Activated CD4-positive, alpha-beta T cell treated with anti-CD3 and anti-CD28 coated beads, Interleukin-2, amount 50 U/mL, for 16 hours (primary cell): ENCODE results near the gene NIP7.
A peak's percentile ranks its signal among the peaks of the same experiment; 100 is the strongest.
"Not testable (repeated sequence)": the region's sequence is repeated elsewhere in the genome, so short reads cannot be mapped to it uniquely, and the experiment has no call there.

ENCODE experiments used
- DNase-seq: peaks from one replicate; pipeline ENCODE4 v3.0.0-alpha.2; 2020

NIP7 gene

DNA sequence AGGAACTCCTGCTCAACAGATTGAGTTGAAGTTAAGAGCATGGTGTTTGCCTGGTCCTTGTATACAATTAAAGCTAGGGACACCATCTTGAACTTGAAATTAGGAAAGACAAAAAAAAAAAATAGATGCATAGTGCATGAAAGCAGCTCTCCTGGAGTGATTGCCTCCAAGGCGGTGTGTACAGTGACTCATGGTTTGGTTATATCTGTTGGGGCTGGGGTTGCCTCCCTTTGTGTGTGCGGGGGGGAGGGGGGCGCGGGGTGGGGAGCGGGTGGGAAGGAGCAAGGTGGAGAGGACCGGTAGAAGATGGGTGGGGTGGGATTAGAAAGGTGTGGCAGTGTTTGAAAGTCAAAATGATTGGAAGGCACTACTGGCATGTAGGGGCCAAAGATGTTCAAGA, 8.7 kb downstream of the NIP7 start:
- DNase-seq = no peak

DNA sequence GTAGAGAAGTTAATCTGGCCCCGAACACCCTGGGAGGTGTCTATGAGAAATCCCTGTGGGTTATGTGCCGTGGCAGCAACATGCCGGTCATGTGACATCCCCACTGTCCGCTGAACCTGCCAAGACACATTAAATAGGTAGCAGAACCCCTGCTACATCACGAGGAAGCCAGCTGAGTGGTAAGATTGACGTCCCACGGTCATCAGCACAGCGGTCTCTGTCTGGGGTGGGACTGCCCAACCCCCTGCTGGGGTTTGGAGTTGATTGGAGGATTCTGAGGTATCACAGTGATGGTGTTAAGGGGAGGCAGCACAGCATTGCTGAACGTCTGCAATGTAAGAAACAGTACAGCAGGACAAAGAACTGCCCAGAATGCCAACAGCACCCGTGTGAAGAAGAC, 10.0 kb downstream of the NIP7 start:
- DNase-seq = no peak

DNA sequence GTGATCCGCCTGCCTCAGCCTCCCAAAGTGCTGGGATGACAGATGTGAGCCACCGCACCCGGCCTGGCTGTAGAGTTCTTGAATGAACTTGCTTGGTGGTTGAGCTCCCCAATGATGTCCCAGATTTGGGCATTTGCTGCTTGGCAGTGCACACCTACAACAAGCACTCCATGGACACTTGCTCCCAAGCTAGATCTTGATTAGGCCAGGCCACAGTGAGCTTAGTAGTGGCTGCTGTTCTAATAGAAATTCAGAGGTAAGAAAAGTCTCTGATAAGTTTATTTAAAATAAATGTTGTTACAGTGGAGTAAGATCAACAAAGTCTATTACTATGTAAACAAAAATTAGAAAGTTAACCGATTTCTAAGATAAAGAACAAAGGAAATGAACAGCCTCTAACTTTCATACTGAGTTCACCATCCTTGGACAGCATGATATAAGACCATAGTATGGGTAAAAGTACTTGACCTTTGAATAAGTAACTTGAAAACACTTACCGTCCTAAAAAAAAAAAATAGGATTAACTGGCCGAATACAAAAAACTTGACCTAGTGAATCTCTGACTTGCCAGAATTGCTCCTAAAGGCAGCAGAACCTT, 11.1 kb downstream of the NIP7 start:
- no peak for DNase-seq

DNA sequence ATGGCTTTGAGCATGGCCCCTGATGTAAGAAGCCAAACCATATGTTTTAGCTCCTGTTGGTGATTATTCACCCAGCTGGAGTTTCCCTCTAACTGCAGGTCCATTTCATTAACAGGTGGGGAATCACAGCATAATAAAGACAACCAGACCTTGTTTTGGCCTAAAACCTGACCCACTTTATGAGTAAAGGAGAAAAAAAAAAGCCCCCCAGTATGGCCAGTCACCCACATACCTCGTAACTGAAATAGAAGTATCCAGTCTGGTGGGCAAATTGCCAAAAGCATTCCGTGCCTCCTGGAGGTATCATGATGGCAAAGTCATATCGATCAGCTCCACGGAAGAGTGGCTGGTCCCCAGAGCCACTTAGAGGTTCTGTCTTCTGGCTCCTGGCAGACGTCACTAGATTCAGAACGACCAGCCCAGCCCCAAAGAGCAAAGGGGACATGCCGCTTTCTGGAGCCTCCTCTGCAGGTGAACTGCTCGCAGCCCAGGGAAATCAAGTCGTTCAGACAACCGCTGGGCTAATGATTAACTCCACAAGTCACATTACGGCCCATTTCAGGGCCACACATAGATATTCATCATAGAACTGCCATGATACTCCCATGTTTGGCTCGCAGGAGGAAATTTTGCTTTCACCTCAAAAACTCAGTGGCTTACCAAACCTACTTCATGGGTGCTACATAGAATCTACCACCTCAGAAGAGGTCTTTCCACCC, 11.9 kb downstream of the NIP7 start, which contains the start of gene TMED6:
Gene TMED6, minus strand, starts transcription at position 478 of the 719 bp plus-strand sequence. Its CDS starts 33 bp downstream, at position 445.
- DNase-seq = no peak

DNA sequence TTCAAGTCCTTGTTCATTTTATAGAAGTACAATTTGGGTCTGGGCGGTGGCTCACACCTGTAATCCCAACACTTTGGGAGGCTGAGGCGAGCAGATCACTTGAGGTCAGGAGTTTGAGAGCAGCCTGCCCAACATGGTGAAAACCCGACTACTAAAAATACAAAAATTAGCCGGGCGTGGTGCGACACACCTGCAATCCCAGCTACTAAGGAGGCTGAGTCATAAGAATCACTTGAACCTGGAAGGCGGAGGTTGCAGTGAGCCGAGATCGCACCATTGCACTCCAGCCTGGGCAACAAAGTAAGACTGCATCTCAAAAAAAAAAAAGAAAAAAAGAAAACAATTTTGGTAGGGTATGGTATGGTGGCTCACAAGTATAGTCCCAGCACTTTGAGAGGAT, 20.5 kb downstream of the NIP7 start:
- DNase-seq = not testable (repeated sequence)

DNA sequence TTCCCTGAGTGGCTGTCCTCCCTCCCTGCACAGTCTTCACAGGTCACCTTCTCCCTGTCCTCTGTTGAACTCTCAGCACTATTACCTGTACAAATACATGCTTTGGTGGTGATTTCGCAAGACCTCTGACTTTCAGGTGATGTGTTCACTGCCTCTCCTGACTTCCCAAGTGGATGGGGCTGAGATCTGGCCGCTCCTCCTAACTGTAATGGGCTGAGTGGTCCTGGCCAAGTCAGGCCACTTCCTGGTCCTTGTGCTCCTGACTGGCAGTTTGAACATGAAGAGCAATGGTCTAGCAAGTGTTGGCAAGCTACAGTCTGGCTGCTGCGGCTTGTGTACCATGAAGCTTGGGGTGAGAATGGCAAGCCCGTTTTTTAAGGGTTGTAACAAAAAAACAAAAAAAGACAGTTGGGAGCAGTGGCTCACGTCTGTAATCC, 23.7 kb downstream of the NIP7 start:
- DNase-seq = no peak

DNA sequence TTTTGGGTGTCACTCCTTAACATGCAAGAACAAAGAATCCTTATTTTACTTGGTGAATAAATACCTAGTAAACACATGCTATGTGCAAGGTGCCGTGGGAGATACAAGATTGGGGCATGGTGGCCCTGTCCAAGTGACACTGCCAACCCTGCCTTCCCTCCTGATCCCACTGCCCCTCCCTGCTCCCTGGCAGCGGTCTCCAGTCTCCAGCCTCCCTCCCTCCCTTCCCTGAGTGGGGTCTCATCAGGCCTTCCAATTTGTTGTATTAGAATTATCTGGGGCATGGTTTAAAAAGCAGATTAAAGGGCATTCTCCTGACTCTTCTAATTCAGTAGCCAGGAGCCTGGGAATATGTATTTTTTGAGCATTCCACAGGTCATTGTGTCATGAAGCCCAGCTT, 24.5 kb downstream of the NIP7 start:
- no peak for DNase-seq

DNA sequence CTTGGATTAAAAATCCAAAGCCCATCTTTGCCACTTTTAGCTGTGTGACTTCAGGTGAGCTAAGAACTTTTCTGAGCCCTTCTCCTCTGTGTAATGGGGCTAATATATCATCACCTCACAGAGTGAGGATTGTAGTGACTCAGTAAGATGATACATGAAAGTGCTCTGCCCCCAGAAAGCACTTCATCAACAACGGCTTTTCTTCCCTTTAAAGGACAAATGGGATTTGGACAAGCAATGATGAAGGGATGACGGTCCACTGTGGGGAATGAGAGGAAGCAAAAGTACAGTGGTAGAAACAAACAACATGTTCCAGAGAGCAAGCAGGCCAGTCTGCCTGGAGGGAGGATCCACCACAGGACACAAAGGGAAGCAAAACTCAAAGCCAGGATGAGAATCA, 26.3 kb downstream of the NIP7 start:
- no peak for DNase-seq

DNA sequence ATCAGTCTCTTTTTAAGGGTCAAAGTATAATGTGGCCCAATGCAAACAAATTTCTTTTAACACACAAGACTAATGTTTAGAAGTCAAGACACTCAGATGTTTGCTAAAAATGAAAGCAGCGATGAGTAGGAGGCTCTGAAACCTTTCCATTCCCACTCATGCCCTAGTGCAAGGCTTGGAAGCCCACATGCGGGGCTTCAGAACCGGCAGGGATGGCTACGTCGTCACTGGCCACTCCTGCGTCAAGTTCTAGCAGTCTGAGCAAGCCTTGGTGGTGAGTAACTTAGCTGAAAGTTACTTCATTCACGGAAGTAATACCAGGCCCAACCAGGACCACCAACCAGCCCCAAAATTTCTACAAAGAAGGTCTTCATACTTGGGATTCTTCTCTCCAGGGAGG, 26.9 kb downstream of the NIP7 start:
- no peak for DNase-seq

DNA sequence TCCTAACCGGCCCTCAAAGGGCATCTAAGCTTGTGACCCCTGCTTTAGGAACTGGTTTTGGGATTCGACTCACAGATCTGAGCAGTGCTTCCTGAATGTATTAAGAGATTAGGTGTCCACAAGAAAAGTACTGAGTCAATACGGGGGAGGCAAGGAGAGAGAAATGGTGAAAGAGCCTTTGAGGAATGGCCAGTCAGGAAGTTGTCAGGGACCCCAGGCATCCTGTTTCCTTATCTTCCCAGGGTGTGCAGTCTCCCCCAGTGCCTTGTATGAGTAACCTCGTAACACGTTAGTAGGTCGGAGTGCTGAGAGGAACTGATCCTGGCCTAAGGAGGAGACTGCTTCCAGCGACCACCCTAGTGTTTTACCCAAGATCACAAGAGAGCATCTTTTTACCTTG, 28.4 kb downstream of the NIP7 start:
- no peak for DNase-seq

DNA sequence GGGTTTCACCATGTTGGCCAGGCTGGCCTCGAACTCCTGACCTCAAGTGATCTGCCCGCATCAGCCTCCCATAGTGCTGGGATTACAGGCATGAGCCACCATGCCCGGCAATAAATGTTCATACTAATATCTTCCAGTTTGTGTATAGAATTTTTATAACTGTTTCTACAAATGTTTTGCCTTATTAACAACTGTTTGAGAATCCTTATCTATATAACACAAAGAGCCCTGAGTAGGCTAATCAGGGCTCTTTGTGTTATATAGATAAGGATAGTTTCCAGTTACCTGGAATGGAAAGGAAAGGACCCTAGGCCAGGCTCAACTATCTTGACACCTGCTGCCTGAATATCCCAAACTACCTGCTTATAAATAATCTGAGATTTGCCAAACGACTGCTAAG, 29.3 kb downstream of the NIP7 start:
- no peak for DNase-seq

DNA sequence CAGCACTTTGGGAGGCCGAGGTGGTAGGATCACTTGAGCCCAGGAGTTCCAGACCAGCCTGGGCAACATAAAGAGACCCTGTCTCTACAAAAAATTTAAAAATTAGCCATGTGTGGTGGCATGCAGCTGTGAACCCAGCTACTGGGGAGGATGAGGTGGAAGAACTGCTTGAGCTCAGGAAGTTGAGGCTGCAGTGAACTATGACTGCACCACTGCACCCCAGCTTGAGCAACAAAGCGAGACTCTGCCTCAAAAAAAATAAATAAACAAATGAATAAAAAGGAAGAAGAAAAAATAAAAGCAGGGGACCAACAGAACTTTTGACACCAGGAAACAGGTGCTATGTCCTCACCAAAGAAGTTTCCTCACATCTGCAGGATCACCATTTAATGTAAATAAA, 32.0 kb downstream of the NIP7 start:
- no peak for DNase-seq

DNA sequence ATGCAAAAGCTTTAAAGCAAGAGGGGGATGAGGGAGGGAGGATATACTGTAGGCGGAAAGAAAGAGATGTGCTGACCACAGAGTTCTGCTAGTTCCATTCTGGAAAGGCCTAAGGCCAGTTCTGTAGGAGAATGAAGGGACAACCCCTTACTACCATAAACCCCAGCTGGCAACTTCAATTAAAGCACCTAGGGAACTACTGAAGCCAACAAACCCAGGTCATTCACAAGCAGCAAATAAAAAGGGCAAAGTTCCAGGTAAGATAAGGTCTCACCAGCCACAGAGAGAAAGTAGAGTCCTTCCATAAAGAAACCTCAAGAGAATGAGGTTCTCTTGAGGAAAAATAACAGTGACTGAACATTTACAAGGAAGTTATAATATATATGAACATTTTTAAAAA, 33.4 kb downstream of the NIP7 start:
- DNase-seq = no peak

DNA sequence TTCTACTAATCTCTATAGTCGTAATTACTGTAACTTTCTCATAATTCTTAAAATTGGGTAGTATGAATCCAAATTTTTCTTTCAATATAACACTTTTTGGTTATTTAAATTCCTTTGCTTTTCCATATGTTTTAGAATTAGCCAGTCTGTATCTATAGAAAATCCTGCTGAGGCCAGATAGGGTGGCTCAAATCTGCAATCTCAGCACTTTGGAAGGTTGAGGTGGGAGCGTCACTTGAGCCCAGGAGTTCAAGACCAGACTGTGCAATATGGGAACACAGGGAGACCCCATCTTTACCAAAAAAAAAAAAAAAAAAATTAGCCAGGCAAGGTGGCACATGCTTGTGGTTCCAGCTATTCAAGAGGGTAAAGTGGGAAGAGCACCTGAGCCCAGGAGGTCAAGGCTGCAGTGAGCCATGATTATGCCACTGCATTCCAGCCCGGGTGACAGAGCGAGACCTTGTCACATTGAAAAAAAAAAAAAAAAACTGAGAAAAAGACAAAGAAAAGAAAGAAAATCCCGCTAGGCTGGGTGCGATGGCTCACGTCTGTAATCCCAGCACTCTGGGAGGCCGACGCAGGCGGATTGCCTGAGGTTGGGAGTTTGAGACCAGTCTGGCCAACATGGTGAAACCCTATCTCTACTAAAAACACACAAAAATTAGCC, 37.0 kb downstream of the NIP7 start:
- DNase-seq = no peak

DNA sequence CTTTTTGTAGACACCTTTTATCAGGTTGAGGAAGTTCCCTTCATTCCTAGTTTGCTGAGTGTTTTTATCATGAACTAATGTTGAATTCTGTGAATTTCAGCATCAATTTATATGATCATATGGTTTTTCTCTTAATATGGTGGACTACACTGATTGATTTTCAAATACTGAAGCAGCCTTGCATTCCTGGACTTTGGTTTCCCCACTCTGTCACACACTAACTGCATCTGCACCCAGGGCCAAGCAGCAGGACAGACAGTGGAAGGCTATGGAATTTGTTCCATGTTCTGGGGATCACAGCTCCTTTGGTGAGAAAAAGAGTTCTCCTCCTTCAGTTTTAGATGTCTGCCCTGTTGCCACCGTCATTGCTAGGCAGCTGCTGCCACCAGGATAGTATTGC, 38.5 kb downstream of the NIP7 start:
- no peak for DNase-seq

DNA sequence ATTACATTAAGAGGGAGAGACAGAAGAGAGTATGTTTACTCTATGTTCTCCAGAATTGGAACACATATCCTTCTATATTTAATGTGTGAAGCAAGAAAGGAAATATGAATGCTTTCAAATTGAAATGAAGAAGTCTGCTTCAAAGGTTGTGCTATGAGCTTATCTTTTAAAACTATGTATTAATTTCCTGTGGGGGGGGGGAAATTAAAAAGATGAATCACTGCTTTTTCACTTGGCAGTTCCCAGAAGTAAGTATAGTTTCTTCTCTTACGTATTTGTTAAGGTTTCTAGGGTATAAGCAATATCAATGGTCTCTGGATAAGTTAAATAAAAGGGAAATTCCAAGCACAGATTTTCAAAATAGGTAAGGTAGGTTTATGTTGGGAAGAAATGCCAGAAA, 39.2 kb downstream of the NIP7 start:
- no peak for DNase-seq

DNA sequence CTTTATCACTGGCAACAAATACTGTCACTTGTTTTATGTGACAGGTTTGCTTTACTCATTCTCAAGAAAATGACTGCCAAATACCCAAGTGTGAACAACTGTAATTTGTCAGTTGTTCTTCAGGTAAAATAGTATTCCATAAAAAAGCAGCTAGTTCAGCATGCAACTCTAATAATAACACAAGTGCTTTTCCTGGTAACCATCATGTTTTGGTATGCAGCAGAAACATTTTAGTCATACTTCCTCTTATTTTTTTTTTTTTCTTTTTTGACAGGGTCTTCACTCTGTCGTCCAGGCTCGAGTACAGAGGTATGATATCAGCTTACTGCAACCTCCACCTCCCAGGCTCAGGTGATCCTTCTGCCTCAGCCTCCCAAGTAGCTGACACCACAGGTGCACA, 41.7 kb downstream of the NIP7 start:
- DNase-seq = no peak

DNA sequence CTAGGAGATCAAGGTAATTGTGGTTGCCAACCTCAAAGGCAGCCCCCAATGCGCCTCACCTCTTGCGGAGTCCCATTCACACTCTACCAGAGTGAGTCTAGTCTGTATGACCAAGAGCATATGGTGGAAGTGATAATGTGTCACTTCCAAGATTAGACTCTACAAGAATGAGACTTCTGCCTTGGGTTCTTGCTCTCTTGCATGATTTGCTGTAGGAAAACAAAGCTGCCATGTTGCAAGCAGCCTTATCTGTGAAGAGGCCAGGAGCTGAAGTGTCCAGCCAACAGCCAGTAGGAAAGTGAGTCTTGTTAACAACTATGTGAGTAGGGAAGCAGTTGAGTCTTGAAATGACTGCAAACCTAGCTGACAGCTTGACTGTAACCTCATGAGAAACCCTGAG, 42.8 kb downstream of the NIP7 start:
- peak; percentile 19 for DNase-seq

DNA sequence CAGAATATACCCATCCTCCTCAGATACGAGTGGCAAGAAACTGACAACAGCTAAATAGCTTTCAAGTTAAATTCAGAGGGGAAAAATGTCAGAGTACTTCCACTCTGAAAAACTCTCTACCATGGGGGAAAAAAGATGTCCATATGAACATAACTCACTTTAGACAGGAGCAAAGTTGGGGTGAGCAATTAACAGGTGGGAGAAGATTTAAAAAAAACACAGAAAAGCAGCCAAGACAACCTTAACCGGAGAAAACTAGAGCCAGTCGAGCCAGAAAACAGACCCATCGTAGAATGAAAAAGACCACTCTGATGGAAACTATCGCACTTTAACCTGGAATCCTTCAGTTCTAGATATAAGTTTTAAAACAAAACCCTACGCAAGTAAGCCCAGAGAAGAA, 45.4 kb downstream of the NIP7 start:
- no peak for DNase-seq

DNA sequence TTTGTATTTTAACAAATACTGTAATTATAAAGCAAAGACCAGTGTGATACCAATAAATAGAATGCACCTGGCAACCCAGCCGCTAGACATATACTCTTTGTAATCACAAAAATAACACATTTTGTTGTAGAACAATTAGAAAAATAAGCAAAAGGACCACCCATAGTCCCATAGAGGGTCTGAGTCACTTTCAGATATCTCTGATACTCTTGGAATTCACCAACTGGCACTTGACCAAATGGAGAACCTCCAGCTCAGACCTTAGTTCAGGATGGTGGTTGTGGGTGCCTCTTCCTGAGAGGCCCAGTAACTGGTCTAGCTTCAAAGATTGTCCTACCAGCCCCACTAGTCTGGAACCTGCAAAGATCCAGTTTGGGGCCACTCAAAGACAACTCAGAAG, 47.0 kb downstream of the NIP7 start:
- DNase-seq = no peak
